ENCODE data around the gene MYO15B. TPM values are rescaled to one million over a fixed set of nuclear protein-coding genes. Genes with fewer than 3 reads are reported as not detected.

MYO15B gene
- total and polyA plus RNA-seq, 2 of the 4 experiments (the other 2 are of a cell fraction), result 0.18 to 0.65 TPM

DNA sequence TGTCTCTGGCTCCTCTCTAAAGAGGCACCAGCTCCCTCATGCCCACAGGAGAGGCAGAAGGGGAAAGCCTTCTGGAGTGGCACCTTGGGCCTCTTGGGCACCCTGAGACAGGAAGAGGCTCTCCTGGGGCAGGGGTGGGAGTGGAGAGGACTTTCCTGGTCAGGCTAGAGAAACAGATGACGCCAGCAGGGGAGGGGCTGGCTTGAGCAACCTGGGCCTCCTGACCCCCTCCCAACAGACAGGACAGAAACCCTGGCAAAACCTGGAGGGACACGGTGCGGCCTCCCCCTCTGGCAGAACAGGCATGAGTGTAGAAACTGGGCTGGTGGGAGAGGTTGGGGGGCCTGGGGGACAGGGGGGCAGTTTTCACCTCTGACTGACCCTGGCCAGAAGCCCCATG is 51.7 kb downstream of the MYO15B start:
- CTCF ChIA-PET, result no interaction called here
- no peak overlapping the region for H4K91ac ChIP-seq (ENCODE audit: insufficient read depth, low read depth, low read length)

More for the DNA sequence above, 51.7 kb downstream of the MYO15B start:
- Histone ChIP-seq H3K4me2 (ENCODE audit: low read depth, low read length) (no peak overlapping the region), H3K79me1 (ENCODE audit: low read depth in 1 of 2, low read length in 2 of 2) (no peaks in the 10 kb centered on the region), H4K8ac (ENCODE audit: low read depth in 2 of 2, low read length in 2 of 2) (no peak overlapping the region), H3K9me1 (ENCODE audit: insufficient read depth, low read length) (no peaks in the 10 kb centered on the region), H3K27ac (ENCODE audit: insufficient read depth, low read length) (no peak overlapping the region), H3K23ac (ENCODE audit: low read depth, low read length) (no peak overlapping the region), H2BK15ac (ENCODE audit: low read depth, low read length) (no peak overlapping the region), H3K27me3 (ENCODE audit: control insufficient read depth, insufficient read depth, low read length) (no peaks in the 10 kb centered on the region), H3K9me3 (ENCODE audit: control insufficient read depth, insufficient read depth, low read length) (no peaks in the 10 kb centered on the region), H3K9ac (ENCODE audit: low read depth, low read length) (no peak overlapping the region), H4K5ac (ENCODE audit: low read depth, low read length) (no peak overlapping the region), H3K56ac (ENCODE audit: extremely low read depth, insufficient read depth, low read length) (no peak overlapping the region), H2AK9ac (replicated peaks; ENCODE audit: low read depth, low read length, poor library complexity) (no peak overlapping the region), H4K20me1 (ENCODE audit: insufficient read depth, low read length) (no peaks in the 10 kb centered on the region; the same call in 1 of the 2 replicates), H2BK120ac (ENCODE audit: low read depth, low read length) (no peak overlapping the region), H2AFZ (replicated peaks; ENCODE audit: low read length, poor library complexity) (no peak overlapping the region), H3K4me1 (ENCODE audit: control insufficient read depth, insufficient read depth, low read length) (peaks cover 1% of the 10 kb centered on the region; the same call in 1 of the 2 replicates), H3K14ac (replicated peaks; ENCODE audit: low read depth, low read length) (no peak overlapping the region), H2BK20ac (ENCODE audit: low read depth, low read length) (no peak overlapping the region), H3K4ac (ENCODE audit: low read depth, low read length) (no peak overlapping the region), H3K4me3 (ENCODE audit: insufficient read depth, low read depth, low read length) (no peak overlapping the region), H2BK5ac (ENCODE audit: low read depth, low read length, poor library complexity, severe bottlenecking) (no peak overlapping the region), H2AK5ac (ENCODE audit: low read depth, low read length) (no peak overlapping the region), H3K18ac (ENCODE audit: low read depth, low read length) (no peak overlapping the region), H3K36me3 (ENCODE audit: control insufficient read depth, insufficient read depth, low read length) (peaks cover 11% of the 10 kb centered on the region; the same call in 1 of the 2 replicates)
- ATAC-seq (ENCODE audit: low read depth) (no peak), DNase-seq (no peak)
- POLR2A ChIA-PET (ENCODE audit: unreplicated experiment), result no interaction called here
- no CpG with 5 or more reads among the region's 3 CpGs for WGBS, 2 experiments (ENCODE audit: extremely low coverage in 2 of 2, insufficient read length in 1 of 2)
- dilution Hi-C loops (cut with HindIII; ENCODE audit: low sequenced_read_pairs, unreplicated experiment), result no loop called here
- no TSS peak for BruUV-seq (replicated peaks)
- in situ Hi-C loops (cut with MboI; ENCODE audit: low sequenced_read_pairs), result no loop called here
- TF ChIP-seq MXI1 (IDR thresholded peaks at IDR 0.05; ENCODE audit: borderline replicate concordance, low read depth, low read length) (no peak), CTCF (conservative IDR thresholded peaks at IDR 0.05; ENCODE audit: low read depth, low read length) (no peak), MAFK (IDR thresholded peaks at IDR 0.05; ENCODE audit: low read depth, low read length) (no peak), FOS (IDR thresholded peaks at IDR 0.05; ENCODE audit: low read depth, low read length) (no peak), SMC3 (IDR thresholded peaks at IDR 0.05; ENCODE audit: low read depth, low read length) (no peak), RAD21 (IDR thresholded peaks at IDR 0.05; ENCODE audit: low read length) (no peak), MAZ (IDR thresholded peaks at IDR 0.05; ENCODE audit: borderline replicate concordance, low read depth, low read length) (no peak), CEBPB (IDR thresholded peaks at IDR 0.05; ENCODE audit: low read depth, low read length) (no peak), NFE2L2 (IDR thresholded peaks at IDR 0.05; ENCODE audit: low read depth, low read length) (no peak), POLR2A (IDR thresholded peaks at IDR 0.05; ENCODE audit: low read depth, low read length) (no peak), RFX5 (IDR thresholded peaks at IDR 0.05; ENCODE audit: low read depth, low read length) (no peak), ELK1 (IDR thresholded peaks at IDR 0.05; ENCODE audit: borderline replicate concordance, low read depth, low read length) (no peak)
- intact Hi-C loops (cut with micrococcal nuclease), result no loop called here

All from IMR-90 (cell line).